Choroid plexus epithelial cell (primary cell): ENCODE measurements around the gene GPR42.

Experiments
- DNase-seq: peaks from one replicate; pipeline ENCODE4 v3.0.0-alpha.2; 2010; ENCODE audit warnings: low read depth
- H3K4me3 ChIP-seq: 2 replicates; pipeline ENCODE4 v1.5.1; 2011; ENCODE audit warnings: low read depth, mild to moderate bottlenecking, control low read depth, low read length, moderate library complexity
- TF ChIP-seq, protein P1 (sequence below): conservative IDR thresholded peaks from 2 replicates; pipeline ENCODE4 v1.5.1; 2011; ENCODE audit warnings: low read depth, mild to moderate bottlenecking, control low read depth, inconsistent platforms, low read length, moderate library complexity

GPR42 gene

GRCh38 chr19:35388277-35389054 is 17.6 kb downstream of the GPR42 start:
- no peak overlapping the region for H3K4me3 ChIP-seq

DNA sequence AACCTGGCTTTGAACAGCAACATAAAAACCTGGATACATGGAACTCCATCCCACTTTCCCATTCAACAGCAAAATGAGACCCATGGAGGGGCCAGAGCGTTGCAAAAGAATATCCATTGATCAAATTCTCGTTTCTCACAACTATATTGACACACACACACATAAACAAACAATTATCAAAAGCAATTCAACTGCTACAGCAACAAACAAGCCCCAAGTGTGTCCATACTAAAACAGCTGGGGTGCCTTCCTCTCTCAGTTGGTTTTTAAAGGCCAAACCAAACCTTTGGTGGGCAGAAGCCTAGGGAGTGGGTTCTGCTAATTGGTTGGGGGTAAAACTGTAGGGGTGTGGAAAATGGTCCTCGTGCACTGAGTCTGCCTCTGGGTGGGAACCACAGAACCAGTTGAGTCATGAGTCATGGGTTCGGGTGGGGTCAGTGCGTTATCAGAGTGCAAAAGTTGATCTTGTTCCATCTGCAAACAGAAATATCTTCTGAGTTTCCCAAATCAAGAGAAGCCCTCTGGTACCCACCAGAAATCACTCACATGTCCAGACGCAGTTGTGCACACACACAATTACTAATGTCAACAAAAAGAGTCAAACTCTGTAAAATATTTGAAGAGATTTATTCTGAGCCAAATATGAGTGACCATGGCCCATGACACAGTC is 18.5 kb downstream of the GPR42 start:
- TF ChIP-seq, protein P1, sequence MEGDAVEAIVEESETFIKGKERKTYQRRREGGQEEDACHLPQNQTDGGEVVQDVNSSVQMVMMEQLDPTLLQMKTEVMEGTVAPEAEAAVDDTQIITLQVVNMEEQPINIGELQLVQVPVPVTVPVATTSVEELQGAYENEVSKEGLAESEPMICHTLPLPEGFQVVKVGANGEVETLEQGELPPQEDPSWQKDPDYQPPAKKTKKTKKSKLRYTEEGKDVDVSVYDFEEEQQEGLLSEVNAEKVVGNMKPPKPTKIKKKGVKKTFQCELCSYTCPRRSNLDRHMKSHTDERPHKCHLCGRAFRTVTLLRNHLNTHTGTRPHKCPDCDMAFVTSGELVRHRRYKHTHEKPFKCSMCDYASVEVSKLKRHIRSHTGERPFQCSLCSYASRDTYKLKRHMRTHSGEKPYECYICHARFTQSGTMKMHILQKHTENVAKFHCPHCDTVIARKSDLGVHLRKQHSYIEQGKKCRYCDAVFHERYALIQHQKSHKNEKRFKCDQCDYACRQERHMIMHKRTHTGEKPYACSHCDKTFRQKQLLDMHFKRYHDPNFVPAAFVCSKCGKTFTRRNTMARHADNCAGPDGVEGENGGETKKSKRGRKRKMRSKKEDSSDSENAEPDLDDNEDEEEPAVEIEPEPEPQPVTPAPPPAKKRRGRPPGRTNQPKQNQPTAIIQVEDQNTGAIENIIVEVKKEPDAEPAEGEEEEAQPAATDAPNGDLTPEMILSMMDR: no peak
- H3K4me3 ChIP-seq: no peak overlapping the region
- no peak for DNase-seq

More at GRCh38 chr19:35388277-35389054, 17.6 kb downstream of the GPR42 start:
- TF ChIP-seq, protein P1: no peak
- peak; percentile 7 for DNase-seq

GRCh38 chr19:35392742-35393715 is 22.2 kb downstream of the GPR42 start:
- TF ChIP-seq, protein P1: no peak
- H3K4me3 ChIP-seq: no peak overlapping the region
- DNase-seq: no peak

DNA sequence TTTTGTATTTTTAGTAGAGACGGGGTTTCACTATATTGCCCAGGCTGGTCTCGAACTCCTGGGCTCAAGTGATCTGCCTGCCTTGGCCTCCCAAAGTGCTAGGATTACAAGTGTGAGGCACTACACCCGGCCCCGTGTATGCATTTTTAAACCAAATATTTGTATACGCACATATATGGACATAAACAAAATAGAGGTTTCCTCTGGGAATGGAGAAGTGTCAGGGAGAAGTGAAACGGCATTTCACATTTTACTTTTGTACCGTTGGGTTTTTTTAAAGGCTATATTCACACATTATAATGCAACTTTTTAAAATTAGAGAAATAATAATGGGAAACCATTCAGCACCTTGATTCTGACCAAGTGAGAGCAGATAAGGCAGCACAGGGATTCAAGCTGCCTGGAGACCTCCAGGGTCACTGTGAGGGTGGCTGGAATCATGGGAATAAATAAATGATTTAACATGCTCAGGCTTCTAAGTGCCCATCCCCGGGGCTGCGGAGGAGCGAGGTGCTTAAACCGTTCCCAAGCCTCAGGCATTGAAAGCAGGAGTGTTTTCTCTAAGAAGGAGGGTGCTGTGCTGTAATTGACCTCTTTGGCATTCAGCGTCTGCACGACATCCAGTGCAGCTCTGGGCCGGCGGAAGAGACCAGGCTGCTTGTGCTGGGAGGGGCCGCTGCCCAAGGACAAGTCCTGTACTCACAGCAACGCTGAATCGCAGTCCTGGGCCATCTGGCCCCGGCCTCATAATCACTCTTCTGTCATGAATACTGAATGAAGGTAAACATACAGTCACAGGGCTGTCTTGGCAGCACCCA is 24.7 kb downstream of the GPR42 start:
- TF ChIP-seq, protein P1: no peak
- H3K4me3 ChIP-seq: no peak overlapping the region
- peak; percentile 7 for DNase-seq

DNA sequence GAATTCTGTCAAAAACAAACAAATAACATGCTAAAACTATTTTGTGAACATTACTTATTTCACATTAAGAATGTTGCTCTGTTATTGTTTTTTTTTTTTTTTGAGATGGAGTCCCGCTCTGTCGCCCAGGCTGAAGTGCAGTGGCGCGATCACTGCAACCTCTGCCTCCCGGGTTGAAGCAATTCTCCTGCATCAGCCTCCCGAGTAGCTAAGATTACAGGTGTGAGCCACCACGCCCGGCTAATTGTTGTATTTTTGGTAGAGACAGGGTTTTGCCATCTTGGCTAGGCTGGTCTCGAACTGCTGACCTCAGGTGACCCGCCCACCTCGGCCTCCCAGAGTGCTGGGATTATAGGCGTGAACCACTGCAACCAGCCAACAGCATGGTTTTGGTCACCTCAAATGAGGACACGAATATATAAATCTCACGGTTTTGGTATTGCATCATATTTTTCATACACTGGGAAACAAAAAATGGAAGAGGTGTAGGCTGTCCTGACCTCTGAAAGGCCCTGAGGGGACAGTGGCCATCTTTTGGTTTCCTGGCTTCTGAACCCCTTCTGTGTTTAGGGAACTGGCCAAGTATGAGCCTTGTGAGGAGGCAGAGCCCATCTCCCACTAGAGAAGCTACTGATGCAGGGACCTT is 25.5 kb downstream of the GPR42 start:
- TF ChIP-seq, protein P1: no peak
- no peak overlapping the region for H3K4me3 ChIP-seq
- DNase-seq: no peak

DNA sequence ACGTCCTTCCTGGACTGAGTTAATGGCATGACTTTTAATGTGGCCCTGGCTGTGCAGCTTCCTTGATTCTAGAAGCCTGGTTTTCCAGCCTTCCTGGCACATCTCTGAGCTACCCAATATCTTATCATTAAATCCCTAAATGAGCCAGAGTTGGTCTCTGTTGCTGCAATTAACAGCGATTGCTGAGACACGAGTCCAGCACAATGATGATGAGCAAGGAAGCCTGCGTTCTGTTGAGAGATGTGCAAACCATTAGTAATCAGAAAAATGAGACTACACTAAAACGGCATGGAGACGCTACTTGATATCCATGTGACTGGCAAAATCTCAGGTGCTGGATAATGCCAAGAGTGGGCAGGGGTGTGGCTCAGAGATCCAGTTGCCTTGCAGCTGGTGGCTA is 26.2 kb downstream of the GPR42 start:
- DNase-seq: no peak
- H3K4me3 ChIP-seq: no peak overlapping the region
- TF ChIP-seq, protein P1: no peak
